ENCODE results near the gene MVP. TPM values are rescaled to one million over a fixed set of nuclear protein-coding genes. Genes with fewer than 3 reads are reported as not detected.
"Not testable (repeated sequence)": the region's sequence is repeated elsewhere in the genome, so short reads cannot be mapped to it uniquely, and the experiment has no call there.

Gene MVP
- total and polyA plus RNA-seq, 2 donors (not counting 1 experiment from before 2014, with no cell fraction given) = 109 to 121 TPM

DNA sequence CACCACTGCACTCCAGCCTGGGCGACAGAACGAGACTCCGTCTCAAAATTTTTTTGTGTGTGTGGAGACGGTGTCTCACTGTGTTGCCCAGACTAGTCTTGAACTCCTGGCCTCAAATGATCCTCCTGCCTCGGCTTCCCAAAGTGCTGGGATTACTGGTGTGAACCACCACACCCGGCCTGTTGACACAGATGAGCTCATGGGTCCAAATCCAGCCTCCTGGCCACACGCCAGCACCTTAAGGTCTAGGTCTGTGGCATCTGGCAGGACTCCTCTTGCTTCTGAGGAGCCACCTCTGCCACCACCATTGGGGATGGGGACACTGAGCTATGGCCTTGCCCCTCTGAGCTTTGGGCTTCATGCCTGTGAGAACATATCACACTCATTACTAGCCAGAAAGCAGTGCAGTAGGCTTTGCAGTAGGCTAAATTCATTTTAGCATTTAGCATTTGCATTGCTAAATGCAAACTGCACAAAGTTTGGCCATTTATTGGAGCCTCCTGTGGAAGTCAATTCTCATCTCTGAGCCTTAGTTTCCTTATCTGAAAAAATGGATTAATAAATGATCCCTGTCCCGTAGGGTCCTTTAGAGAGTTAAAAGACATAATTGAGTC, 48.2 kb downstream of the MVP start:
- Histone ChIP-seq H3K36me3 (replicated peaks in 1 of 2; ENCODE audit: control extremely low read depth in 1 of 2, control insufficient read depth in 1 of 2, extremely low read depth in 1 of 2, insufficient read depth in 2 of 2, low read length in 1 of 2) (no peaks in the 10 kb centered on the region), H4K20me1 (ENCODE audit: control insufficient read depth, insufficient read depth, low read length, poor library complexity, severe bottlenecking) (no peaks in the 10 kb centered on the region), H2AFZ (ENCODE audit: insufficient read depth, low read depth, low read length, poor library complexity, severe bottlenecking) (no peak overlapping the region), H3K27ac (ENCODE audit: low read length in 2 of 2) (no peak overlapping the region), H3K27me3 (replicated peaks in 1 of 4; ENCODE audit: control extremely low read depth in 1 of 4, control insufficient read depth in 3 of 4, insufficient read depth in 4 of 4, low read length in 3 of 4) (no peaks in the 10 kb centered on the region), H3K4me2 (replicated peaks; ENCODE audit: low read depth, low read length, poor library complexity, severe bottlenecking) (no peak overlapping the region), H3K9ac (ENCODE audit: low read length) (no peak overlapping the region), H3K4me3 (ENCODE audit: control extremely low read depth in 1 of 5, extremely low read depth in 1 of 5, insufficient read depth in 1 of 5, low read depth in 2 of 5, low read length in 4 of 5) (no peak overlapping the region), H3K4me1 (ENCODE audit: control insufficient read depth in 2 of 2, insufficient read depth in 2 of 2, low read length in 2 of 2) (peaks cover 0 to 4% of the 10 kb centered on the region in 2 donors), H3K79me2 (ENCODE audit: control insufficient read depth, insufficient read depth, low read length) (no peaks in the 10 kb centered on the region), H3K9me3 (ENCODE audit: control extremely low read depth in 1 of 3, control insufficient read depth in 2 of 3, insufficient read depth in 1 of 3, low read length in 2 of 3) (peaks cover 0 to 3% (median 0%) of the 10 kb centered on the region in 3 donors)
- H3K27ac Mint-ChIP-seq = no peak overlapping the region
- ChIA-PET CTCF (no interaction called here), POLR2A (no interaction called here)
- H3K4me1 Mint-ChIP-seq = peaks cover 1% of the 10 kb centered on the region
- ATAC-seq (ENCODE audit: low read depth) (no peak), DNase-seq (no peak)
- no peak for TF ChIP-seq EZH2 (IDR thresholded peaks at IDR 0.05; ENCODE audit: borderline replicate concordance, insufficient read depth, low read depth, low read length, poor library complexity, severe bottlenecking)
- TF ChIP-seq, protein P1, sequence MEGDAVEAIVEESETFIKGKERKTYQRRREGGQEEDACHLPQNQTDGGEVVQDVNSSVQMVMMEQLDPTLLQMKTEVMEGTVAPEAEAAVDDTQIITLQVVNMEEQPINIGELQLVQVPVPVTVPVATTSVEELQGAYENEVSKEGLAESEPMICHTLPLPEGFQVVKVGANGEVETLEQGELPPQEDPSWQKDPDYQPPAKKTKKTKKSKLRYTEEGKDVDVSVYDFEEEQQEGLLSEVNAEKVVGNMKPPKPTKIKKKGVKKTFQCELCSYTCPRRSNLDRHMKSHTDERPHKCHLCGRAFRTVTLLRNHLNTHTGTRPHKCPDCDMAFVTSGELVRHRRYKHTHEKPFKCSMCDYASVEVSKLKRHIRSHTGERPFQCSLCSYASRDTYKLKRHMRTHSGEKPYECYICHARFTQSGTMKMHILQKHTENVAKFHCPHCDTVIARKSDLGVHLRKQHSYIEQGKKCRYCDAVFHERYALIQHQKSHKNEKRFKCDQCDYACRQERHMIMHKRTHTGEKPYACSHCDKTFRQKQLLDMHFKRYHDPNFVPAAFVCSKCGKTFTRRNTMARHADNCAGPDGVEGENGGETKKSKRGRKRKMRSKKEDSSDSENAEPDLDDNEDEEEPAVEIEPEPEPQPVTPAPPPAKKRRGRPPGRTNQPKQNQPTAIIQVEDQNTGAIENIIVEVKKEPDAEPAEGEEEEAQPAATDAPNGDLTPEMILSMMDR (IDR thresholded peaks at IDR 0.05) = no peak
- intact Hi-C loops (cut with micrococcal nuclease) = loop anchor here (10.0 kb wide), 1 partner anchor 526 kb away; the partner anchor contains the start of gene ZNF48
- no peaks in the 10 kb centered on the region for H3K9me3 Mint-ChIP-seq (ENCODE audit: insufficient read depth)
- H3K4me3 Mint-ChIP-seq = no peak overlapping the region
- H3K27me3 Mint-ChIP-seq = no peaks in the 10 kb centered on the region
- 93% methylated on average over 8 of the region's 8 CpGs for WGBS (ENCODE audit: insufficient coverage)

DNA sequence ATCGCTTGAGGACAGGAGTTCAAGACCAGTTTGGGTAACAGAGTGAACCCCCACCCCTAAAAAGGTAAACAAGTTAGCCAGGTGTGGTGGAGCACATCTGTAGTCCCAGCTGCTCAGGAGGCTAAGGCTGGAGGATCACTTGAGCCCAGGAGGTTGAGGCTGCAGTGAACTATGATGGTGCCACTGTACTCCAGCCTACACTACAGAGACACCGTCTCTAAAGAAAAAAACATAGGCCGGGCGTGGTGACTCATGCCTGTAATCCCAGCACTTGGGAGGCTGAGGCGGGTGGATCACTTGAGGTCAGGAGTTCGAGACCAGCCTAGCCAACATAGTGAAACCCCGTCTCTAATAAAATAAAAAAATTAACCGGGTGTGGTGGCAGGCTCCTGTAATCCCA, 48.8 kb downstream of the MVP start:
- H3K27ac ChIP-seq (ENCODE audit: low read length in 2 of 2); ATAC-seq (ENCODE audit: low read depth); H3K4me1 Mint-ChIP-seq; H3K9ac ChIP-seq (ENCODE audit: low read length); DNase-seq; H4K20me1 ChIP-seq (ENCODE audit: control insufficient read depth, insufficient read depth, low read length, poor library complexity, severe bottlenecking); H3K27me3 Mint-ChIP-seq; H3K27me3 ChIP-seq (replicated peaks in 1 of 4; ENCODE audit: control extremely low read depth in 1 of 4, control insufficient read depth in 3 of 4, insufficient read depth in 4 of 4, low read length in 3 of 4); H3K9me3 ChIP-seq (ENCODE audit: control extremely low read depth in 1 of 3, control insufficient read depth in 2 of 3, insufficient read depth in 1 of 3, low read length in 2 of 3); H3K36me3 ChIP-seq (replicated peaks in 1 of 2; ENCODE audit: control extremely low read depth in 1 of 2, control insufficient read depth in 1 of 2, extremely low read depth in 1 of 2, insufficient read depth in 2 of 2, low read length in 1 of 2); H3K4me3 ChIP-seq (ENCODE audit: control extremely low read depth in 1 of 5, extremely low read depth in 1 of 5, insufficient read depth in 1 of 5, low read depth in 2 of 5, low read length in 4 of 5); CTCF ChIA-PET; H3K4me3 Mint-ChIP-seq; H3K4me1 ChIP-seq (ENCODE audit: control insufficient read depth in 2 of 2, insufficient read depth in 2 of 2, low read length in 2 of 2); H3K79me2 ChIP-seq (ENCODE audit: control insufficient read depth, insufficient read depth, low read length); H3K4me2 ChIP-seq (replicated peaks; ENCODE audit: low read depth, low read length, poor library complexity, severe bottlenecking); POLR2A ChIA-PET; H2AFZ ChIP-seq (ENCODE audit: insufficient read depth, low read depth, low read length, poor library complexity, severe bottlenecking); H3K27ac Mint-ChIP-seq; H3K9me3 Mint-ChIP-seq (ENCODE audit: insufficient read depth): not testable (repeated sequence)
- 67% methylated on average over 1 of the region's 8 CpGs for WGBS (ENCODE audit: insufficient coverage)
- intact Hi-C loops (cut with micrococcal nuclease) = loop anchor here (10.0 kb wide), 1 partner anchor 526 kb away; the partner anchor contains the start of gene ZNF48

All from B cell (primary cell).